Fibroblast of skin of right biceps (primary cell): ENCODE measurements around the gene C6orf62.
"Not testable (repeated sequence)": the region's sequence is repeated elsewhere in the genome, so short reads cannot be mapped to it uniquely, and the experiment has no call there.

ENCODE experiments used
- DNase-seq: peaks from one replicate; pipeline ENCODE4 v3.0.0-alpha.2; 2013

Gene C6orf62

GRCh38 chr6:24666641-24667377 lies 52.1 kb downstream of the C6orf62 start, which contains the start of the genes ACOT13 and TDP2:
TSS of gene ACOT13 (plus strand) at chr6:24667077. CDS start at chr6:24667264, 187 bp downstream.
TSS of gene TDP2 (minus strand) at chr6:24666899. CDS start at chr6:24666862, 37 bp downstream.
- peak; percentile 97 for DNase-seq

GRCh38 chr6:24666097-24666640 lies 52.8 kb downstream of the C6orf62 start:
- peak; percentile 27 for DNase-seq

GRCh38 chr6:24664046-24664987 lies 54.6 kb downstream of the C6orf62 start:
- no peak for DNase-seq

GRCh38 chr6:24663189-24663588 lies 55.8 kb downstream of the C6orf62 start:
- DNase-seq = no peak

- no peak for DNase-seq
Measured at GRCh38 chr6:24662236-24662635, 56.7 kb downstream of the C6orf62 start.

- not testable (repeated sequence) for DNase-seq
Measured at GRCh38 chr6:24661759-24662158, 57.2 kb downstream of the C6orf62 start.

- no peak for DNase-seq
Measured at GRCh38 chr6:24660105-24660504, 58.8 kb downstream of the C6orf62 start.

- DNase-seq = no peak
Measured at GRCh38 chr6:24659561-24659960, 59.4 kb downstream of the C6orf62 start.

- DNase-seq = peak; percentile 28
Measured at GRCh38 chr6:24658573-24659560, 60.1 kb downstream of the C6orf62 start.

- DNase-seq = no peak
Measured at GRCh38 chr6:24655215-24655614, 63.7 kb downstream of the C6orf62 start.
